DOHH2 (cell line): ENCODE results near the gene MGAT1.

Experiments
- H3F3A ChIP-seq: fragments of 200-600 bp; sonication (generic), shearing (Covaris generic); 2 replicates; pipeline ENCODE4 v1.6.0; 2016; ENCODE audit warnings: antibody characterized with exemption, mild to moderate bottlenecking; ENCODE audit not compliant: control insufficient read depth, insufficient read depth
- H3K27ac ChIP-seq: fragments of 200-600 bp; sonication (generic); 2 replicates; pipeline ENCODE4 v1.5.1; 2014; ENCODE audit warnings: low read depth, mild to moderate bottlenecking, low read length, moderate library complexity
- H3K27me3 ChIP-seq: fragments of 200-600 bp; sonication (generic); 2 replicates; pipeline ENCODE4 v1.6.1; 2014; ENCODE audit warnings: mild to moderate bottlenecking, low read length, mixed read lengths; ENCODE audit not compliant: control insufficient read depth
- H3K36me3 ChIP-seq: fragments of 200-600 bp; sonication (generic); 2 replicates; pipeline ENCODE4 v1.6.1; 2014; ENCODE audit warnings: mild to moderate bottlenecking, low read length, moderate library complexity, mixed read lengths; ENCODE audit not compliant: control insufficient read depth
- H3K4me1 ChIP-seq: fragments of 200-600 bp; sonication (generic); 2 replicates; pipeline ENCODE4 v1.6.1; 2014; ENCODE audit warnings: mild to moderate bottlenecking, low read length, mixed read lengths; ENCODE audit not compliant: control insufficient read depth
- H3K4me2 ChIP-seq: fragments of 200-600 bp; sonication (generic); 2 replicates; pipeline ENCODE4 v1.6.0; 2014; ENCODE audit warnings: mild to moderate bottlenecking, low read length, moderate library complexity
- H3K4me3 ChIP-seq: fragments of 200-600 bp; sonication (generic); 2 replicates; pipeline ENCODE4 v1.5.1; 2014; ENCODE audit warnings: mild to moderate bottlenecking, low read length, mixed read lengths
- H3K79me2 ChIP-seq: fragments of 200-600 bp; sonication (generic); 2 replicates; pipeline ENCODE4 v1.6.1; 2014; ENCODE audit warnings: mild to moderate bottlenecking, low read length, mixed read lengths; ENCODE audit not compliant: control insufficient read depth
- H3K9me2 ChIP-seq: fragments of 200-600 bp; sonication (generic); replicated peaks from 2 replicates; pipeline ENCODE4 v1.6.1; 2014; ENCODE audit warnings: mild to moderate bottlenecking, low read length, mixed read lengths; ENCODE audit not compliant: control insufficient read depth
- H3K9me3 ChIP-seq: fragments of 200-600 bp; sonication (generic); 2 replicates; pipeline ENCODE4 v1.6.1; 2014; ENCODE audit warnings: antibody characterized with exemption, low read length, mixed read lengths; ENCODE audit not compliant: control insufficient read depth, insufficient read depth
- H4K20me1 ChIP-seq: fragments of 200-600 bp; sonication (generic); 2 replicates; pipeline ENCODE4 v1.6.0; 2014; ENCODE audit warnings: low read depth, mild to moderate bottlenecking, antibody characterized with exemption, low read length, moderate library complexity; ENCODE audit not compliant: control insufficient read depth, insufficient read depth
- EZH2phosphoT487 ChIP-seq: fragments of 200-600 bp; sonication (generic); IDR thresholded peaks from 2 replicates; pipeline ENCODE4 v1.6.1; 2017; ENCODE audit warnings: borderline replicate concordance, mild to moderate bottlenecking, antibody characterized with exemption, low read length, moderate library complexity, mixed read lengths
- TF ChIP-seq, protein P1 (sequence below): fragments of 200-600 bp; sonication (generic); IDR thresholded peaks from one replicate; pipeline ENCODE4 v1.5.1; 2014; ENCODE audit warnings: antibody characterized with exemption, mild to moderate bottlenecking, low read depth, low read length; ENCODE audit not compliant: poor library complexity, severe bottlenecking

MGAT1 gene

DNA sequence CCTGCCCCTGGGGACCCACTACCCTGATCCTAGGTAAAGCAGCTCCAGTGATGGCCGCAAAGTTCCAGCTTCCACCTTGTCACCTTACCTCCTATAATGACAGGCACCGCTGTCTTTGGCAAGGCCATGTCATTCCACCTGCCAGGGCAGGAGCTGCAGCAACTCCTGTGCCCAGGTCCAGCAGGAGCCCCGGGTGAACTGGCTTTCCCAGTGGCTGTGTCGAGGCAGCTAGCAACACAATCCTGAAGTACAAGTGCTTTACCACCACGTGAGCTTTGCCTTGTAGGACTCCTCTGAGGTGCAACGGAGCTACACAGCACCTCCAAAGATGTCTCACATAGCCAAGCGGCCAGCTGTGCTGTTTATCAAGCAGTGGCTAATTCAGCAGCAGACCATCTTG, 20.7 kb upstream of the MGAT1 start:
- H3K9me2 ChIP-seq = no peaks in the 10 kb centered on the region
- no peaks in the 10 kb centered on the region for H3K36me3 ChIP-seq
- H3K4me3 ChIP-seq = no peak overlapping the region
- no peak overlapping the region for H3K4me2 ChIP-seq
- H3K4me1 ChIP-seq = peaks cover 20% of the 10 kb centered on the region
- no peaks in the 10 kb centered on the region for H3K79me2 ChIP-seq
- H3K27ac ChIP-seq = no peak overlapping the region
- H3K27me3 ChIP-seq = no peaks in the 10 kb centered on the region
- H3K9me3 ChIP-seq = no peaks in the 10 kb centered on the region
- no peak for TF ChIP-seq EZH2phosphoT487
- TF ChIP-seq, protein P1, sequence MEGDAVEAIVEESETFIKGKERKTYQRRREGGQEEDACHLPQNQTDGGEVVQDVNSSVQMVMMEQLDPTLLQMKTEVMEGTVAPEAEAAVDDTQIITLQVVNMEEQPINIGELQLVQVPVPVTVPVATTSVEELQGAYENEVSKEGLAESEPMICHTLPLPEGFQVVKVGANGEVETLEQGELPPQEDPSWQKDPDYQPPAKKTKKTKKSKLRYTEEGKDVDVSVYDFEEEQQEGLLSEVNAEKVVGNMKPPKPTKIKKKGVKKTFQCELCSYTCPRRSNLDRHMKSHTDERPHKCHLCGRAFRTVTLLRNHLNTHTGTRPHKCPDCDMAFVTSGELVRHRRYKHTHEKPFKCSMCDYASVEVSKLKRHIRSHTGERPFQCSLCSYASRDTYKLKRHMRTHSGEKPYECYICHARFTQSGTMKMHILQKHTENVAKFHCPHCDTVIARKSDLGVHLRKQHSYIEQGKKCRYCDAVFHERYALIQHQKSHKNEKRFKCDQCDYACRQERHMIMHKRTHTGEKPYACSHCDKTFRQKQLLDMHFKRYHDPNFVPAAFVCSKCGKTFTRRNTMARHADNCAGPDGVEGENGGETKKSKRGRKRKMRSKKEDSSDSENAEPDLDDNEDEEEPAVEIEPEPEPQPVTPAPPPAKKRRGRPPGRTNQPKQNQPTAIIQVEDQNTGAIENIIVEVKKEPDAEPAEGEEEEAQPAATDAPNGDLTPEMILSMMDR = no peak
- no peaks in the 10 kb centered on the region for H4K20me1 ChIP-seq
- 0 out of 2 replicates have a peak, but pooled peaks cover 6% of the 10 kb centered on the region for H3F3A ChIP-seq

DNA sequence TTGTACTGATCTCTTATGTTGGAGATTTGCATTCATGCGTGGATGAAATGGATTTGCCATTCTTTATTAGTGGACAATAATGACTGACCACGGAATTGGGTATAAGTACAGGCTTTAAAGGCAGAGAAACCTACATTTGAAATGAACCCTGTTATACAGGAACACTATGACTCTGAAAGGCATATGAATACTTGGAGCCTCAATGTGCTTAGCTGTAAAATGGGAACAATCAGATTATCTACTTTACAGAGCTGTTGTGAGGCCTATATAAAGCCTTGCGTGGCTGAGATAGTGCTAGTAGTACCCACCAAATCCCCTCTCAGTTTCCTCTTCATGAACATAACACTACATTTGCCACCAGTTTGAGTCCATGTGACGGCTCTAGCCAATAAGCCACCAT, 18.9 kb upstream of the MGAT1 start:
- Histone ChIP-seq H3K27me3 (no peaks in the 10 kb centered on the region), H3K4me2 (peak overlapping the region; percentile 55), H3K79me2 (no peaks in the 10 kb centered on the region), H3K36me3 (no peaks in the 10 kb centered on the region), H4K20me1 (no peaks in the 10 kb centered on the region), H3K9me2 (no peaks in the 10 kb centered on the region), H3F3A (0 out of 2 replicates have a peak, but pooled peaks cover 6% of the 10 kb centered on the region), H3K9me3 (no peaks in the 10 kb centered on the region), H3K4me3 (no peak overlapping the region), H3K27ac (peak overlapping the region; percentile 33), H3K4me1 (peaks cover 38% of the 10 kb centered on the region)
- TF ChIP-seq, protein P1 = no peak
- TF ChIP-seq EZH2phosphoT487 = no peak

DNA sequence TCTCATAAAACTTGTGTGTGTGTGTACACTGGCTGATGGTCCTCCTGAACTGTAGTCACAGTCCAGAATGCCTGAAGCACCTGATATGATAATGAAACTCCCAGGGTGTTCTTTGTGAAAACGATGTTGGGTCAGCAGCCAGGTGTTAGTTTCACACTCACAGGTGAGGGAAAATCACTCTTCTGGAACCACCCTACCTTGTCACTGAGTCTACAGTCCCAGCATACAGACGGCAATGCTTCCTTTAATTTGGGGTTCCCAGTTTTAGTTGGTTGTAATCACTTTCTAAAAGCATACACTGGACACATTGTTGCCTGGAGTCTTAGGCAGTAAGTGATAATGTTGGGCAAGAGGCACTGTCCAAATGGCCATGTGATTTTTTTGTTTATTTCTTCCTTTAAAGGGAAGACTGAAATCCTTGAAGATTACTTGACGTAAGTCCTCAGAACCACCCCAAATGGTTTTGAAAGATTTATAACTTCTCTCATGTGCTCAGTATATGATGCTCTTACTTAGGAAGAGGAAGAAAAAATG, 18.2 kb upstream of the MGAT1 start:
- no peaks in the 10 kb centered on the region for H3K36me3 ChIP-seq
- TF ChIP-seq EZH2phosphoT487 = no peak
- TF ChIP-seq, protein P1 = no peak
- peak overlapping the region; percentile 55 for H3K4me2 ChIP-seq
- H3K9me2 ChIP-seq = no peaks in the 10 kb centered on the region
- peaks cover 6% of the 10 kb centered on the region; the same call in 1 of the 2 replicates for H3F3A ChIP-seq
- no peaks in the 10 kb centered on the region for H3K27me3 ChIP-seq
- no peaks in the 10 kb centered on the region for H4K20me1 ChIP-seq
- no peaks in the 10 kb centered on the region for H3K9me3 ChIP-seq
- no peaks in the 10 kb centered on the region for H3K79me2 ChIP-seq
- peaks cover 45% of the 10 kb centered on the region for H3K4me1 ChIP-seq
- H3K27ac ChIP-seq = peak overlapping the region; percentile 33
- H3K4me3 ChIP-seq = peak overlapping the region; percentile 27
